ENCODE measurements around the gene CORO2B. TPM values are rescaled to one million over a fixed set of nuclear protein-coding genes. Genes with fewer than 3 reads are reported as not detected.
A peak's percentile ranks its signal among the peaks of the same experiment; 100 is the strongest.

CORO2B gene
- total RNA-seq, 1 donor from 2014 or later, result 6.6 TPM

GRCh38 chr15:68650901-68651709, 72.3 kb downstream of the CORO2B start:
- intact Hi-C loops (cut with DNase I), result no loop called here
- ATAC-seq (ENCODE audit: poor library complexity) (peak; percentile 55), DNase-seq (peak; percentile 68)

DNA sequence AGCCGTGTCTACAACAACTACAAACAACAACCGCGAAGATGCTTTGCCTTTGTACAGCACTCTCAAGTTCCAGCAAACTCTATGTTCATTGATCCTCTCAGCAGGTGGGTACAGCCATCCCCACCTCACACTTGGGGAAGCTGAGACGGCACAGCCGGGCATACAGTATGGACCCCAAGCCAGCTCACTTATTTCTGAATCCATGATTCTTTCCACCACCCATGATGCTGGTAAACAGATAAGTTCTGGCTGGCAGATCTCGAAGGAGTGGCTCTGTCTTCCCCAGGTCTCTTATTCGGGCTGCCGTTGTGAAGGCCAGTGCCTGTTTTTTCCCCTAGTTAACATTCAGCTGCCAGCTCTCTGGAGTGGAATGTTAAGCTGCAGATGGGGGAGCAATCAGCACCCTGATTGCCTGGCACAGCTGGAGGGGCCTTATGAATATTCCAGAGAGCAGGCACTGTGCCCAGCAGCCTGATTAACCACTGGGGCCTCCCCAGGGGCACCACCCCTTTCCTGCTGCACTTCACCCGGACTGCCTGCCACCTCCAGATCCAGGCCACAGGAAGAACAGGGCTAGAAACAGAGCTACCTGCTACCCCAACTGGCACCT, 73.2 kb downstream of the CORO2B start:
- intact Hi-C loops (cut with DNase I), result no loop called here
- ATAC-seq (ENCODE audit: poor library complexity) (peak; percentile 83), DNase-seq (peak; percentile 75)

- no peak for DNase-seq
- intact Hi-C loops (cut with DNase I), result no loop called here
- ATAC-seq (ENCODE audit: poor library complexity), result no peak
These were observed 74.3 kb downstream of the CORO2B start for GRCh38 chr15:68653031-68653635.

GRCh38 chr15:68653801-68654200, 75.0 kb downstream of the CORO2B start:
- ATAC-seq (ENCODE audit: poor library complexity), result no peak
- intact Hi-C loops (cut with DNase I), result no loop called here
- no peak for DNase-seq

DNA sequence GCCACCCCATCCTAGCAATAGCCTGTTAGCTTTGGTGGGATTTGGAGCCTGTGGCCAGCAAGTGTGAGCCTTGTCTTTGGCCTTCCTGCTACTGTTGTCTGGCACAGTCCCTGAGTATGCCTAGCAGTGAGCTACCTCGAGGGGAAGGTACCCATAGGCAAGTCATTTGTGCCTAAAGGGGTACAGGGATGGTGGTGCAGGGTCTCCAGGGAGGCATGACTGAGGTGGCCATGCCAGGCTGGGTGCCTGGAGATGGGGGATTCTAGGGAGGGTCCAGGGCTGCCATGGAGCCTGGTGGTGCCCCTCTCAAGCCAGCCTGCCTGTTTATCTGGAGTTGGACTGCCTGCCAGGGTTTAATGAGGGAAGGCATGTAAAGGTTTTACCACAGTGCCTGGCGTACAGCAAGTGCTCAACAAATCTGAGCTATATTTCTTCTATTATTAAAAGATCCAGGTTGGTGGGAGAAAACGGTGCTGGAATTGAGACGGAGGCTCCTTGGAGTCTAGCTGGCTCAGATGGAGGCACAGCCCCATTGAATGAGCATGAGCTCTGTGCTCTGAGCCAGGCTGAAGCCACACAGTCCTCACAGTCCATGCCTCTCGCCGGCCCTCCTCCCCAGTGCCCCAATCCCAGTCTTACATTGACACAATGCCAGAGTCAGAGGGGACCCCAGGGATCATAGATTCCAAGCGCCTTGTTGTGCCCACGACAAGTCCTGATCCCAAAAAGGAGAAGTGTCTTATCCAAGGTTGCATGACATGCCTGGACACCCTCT, 76.2 kb downstream of the CORO2B start:
- ATAC-seq (ENCODE audit: poor library complexity), result no peak
- intact Hi-C loops (cut with DNase I), result no loop called here

DNA sequence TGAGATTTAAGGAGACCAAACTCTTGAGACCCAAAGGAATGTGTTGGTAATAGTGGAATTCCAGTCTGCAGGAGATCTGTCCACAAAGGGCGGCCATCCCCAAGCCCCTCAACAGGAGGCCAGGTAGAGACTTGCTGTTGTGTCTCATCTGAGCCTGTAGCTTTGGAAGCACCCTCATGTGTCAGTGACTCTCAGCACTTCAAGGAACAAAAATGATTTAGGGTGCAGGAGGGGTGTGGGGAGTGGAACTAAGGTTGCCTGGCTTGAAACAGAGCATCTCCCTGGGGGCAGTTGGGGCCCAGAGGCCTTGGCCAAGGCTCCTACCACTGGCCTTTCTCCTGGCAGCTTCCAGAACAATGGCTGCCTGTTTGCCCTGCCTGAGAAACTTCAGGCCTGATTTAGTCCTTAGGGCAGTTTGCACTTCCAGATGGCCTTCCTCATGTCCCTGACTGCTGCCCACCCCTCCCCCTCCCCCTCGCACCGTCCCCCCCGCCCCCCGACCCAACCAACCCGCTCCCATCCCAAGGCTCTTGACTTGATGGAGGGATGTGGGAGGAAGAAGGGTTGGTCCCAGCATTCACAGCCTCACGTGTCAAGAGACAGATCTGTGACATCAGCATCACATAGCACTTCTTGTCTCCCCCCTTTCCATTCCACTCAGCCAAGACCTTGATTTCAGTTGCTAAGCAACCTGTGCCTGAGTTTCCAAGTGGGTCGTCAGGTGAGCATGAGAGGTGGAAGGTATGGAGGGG, 77.1 kb downstream of the CORO2B start:
- ATAC-seq (ENCODE audit: poor library complexity) (no peak), DNase-seq (no peak)
- intact Hi-C loops (cut with DNase I), result no loop called here

More for the DNA sequence above, 76.2 kb downstream of the CORO2B start:
- no peak for DNase-seq

GRCh38 chr15:68656438-68656739, 77.6 kb downstream of the CORO2B start:
- intact Hi-C loops (cut with DNase I), result no loop called here
- DNase-seq (no peak), ATAC-seq (ENCODE audit: poor library complexity) (no peak)

GRCh38 chr15:68658151-68658550, 79.4 kb downstream of the CORO2B start:
- intact Hi-C loops (cut with DNase I), result no loop called here
- peak; percentile 45 for ATAC-seq (ENCODE audit: poor library complexity)
- DNase-seq, result peak; percentile 34

DNA sequence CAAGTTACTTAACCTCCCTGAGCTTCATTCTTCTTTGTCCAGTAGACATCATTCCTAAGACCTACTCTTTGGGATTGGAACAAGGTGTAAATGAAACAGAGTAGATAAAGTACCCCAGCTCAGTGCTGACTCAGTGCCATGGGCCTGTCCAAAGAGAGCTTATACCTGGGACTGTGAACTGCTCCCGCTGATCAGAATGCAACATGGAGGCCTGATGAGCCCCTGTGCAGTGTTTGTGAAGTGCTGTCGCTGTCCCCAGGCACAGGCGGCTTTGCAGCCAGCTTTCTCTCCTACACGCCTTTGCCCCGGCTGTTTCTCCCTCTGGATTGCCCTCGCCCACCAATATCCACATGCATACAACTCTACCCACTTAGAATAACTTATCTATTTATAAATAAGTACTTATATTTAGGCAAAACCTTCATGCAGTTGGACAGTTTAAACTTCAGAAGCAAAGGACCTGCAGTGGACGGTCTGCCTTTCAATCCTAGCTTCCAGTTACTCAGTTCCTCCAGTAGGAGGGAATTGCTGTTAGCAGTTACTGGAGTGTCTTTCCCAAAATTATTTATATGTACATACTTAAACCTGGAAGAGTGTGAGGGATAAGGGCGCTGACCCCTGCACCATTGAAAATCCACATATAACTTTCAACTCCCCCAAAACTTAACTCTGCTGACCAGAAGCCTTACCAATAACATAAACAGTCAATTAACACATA, 80.0 kb downstream of the CORO2B start:
- DNase-seq, result peak; percentile 16
- no peak for ATAC-seq (ENCODE audit: poor library complexity)
- intact Hi-C loops (cut with DNase I), result no loop called here

- intact Hi-C loops (cut with DNase I), result no loop called here
- DNase-seq (no peak), ATAC-seq (ENCODE audit: poor library complexity) (no peak)
These were observed 84.7 kb downstream of the CORO2B start for GRCh38 chr15:68663526-68663925.

DNA sequence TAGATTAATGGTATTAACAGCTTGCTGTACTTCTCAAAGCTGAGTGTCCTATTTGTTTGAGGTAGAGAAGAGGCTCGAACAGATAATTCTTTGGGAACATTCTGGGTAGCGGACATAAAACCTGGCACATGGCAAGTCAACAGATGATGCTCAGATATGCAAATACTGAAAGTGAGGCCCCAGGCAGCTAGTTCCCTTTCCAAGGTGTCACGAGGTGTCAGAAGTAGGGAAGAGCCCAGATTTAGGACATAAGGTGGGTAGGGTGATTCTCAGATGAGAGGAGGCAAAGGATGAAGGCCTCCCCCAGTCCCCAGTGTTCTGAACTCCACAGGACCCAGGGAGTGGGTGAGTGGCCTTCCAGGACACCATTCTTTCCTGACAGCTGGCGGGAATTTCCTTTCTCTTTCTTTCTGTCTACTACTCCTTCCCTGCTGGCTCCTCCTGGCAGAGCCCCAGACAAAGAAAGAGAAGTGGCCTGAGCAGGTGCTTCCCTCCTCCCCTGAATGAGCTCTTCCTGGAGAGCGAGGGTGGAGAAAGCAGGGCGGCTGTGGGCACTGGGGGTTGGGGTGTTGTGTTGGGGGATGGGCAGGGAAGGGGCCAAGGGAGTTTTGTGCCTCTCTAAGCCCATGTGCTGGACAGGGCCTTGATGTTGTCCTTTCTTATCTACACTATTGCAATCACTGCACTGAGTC, 87.5 kb downstream of the CORO2B start:
- ATAC-seq (ENCODE audit: poor library complexity) (no peak), DNase-seq (peak; percentile 2)
- intact Hi-C loops (cut with DNase I), result no loop called here

GRCh38 chr15:68666812-68667450, 88.1 kb downstream of the CORO2B start:
- intact Hi-C loops (cut with DNase I), result no loop called here
- ATAC-seq (ENCODE audit: poor library complexity) (no peak), DNase-seq (peak; percentile 12)

DNA sequence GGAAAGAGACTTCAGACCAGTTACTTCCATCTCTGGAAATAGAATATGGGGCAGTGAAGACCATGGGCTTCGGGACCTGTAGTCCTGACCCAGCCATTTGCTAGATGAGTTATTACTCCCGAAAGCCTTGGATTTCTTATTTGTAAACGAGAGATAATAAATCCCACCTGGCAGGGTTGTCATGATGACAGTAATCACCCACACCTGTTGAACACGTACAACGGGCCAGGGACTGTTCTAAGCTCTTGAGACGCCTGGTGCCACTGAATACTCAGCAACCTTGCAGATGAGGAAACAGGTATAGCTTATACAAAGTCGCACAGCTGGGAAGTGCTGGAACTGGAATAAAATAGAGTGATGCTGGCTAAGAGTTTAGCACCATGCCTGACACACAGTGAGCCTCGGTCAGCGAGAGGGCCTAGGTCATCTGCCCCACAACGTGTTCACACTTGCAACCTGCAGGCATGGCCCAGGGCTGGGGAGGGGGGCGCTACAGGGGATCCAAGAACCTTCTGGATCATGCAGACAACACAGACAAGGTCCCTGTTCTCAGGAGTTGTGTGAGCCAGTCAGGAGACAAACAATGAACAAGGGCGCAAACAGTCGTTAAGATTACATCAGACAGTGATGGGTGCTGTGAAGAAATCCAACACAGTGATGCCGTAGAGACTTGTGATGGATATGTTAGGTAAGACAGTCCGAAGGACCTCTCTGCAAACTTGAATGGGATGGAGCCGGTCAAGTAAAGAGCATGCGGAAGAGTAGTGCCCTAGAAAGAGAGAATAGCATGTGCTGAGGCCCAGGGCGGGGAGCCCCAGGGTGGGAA, 89.2 kb downstream of the CORO2B start:
- DNase-seq (no peak), ATAC-seq (ENCODE audit: poor library complexity) (no peak)
- intact Hi-C loops (cut with DNase I), result no loop called here

GRCh38 chr15:68668926-68669600, 90.3 kb downstream of the CORO2B start:
- intact Hi-C loops (cut with DNase I), result no loop called here
- no peak for ATAC-seq (ENCODE audit: poor library complexity)
- no peak for DNase-seq

GRCh38 chr15:68672251-68672650, 93.5 kb downstream of the CORO2B start:
- ATAC-seq (ENCODE audit: poor library complexity), result no peak
- intact Hi-C loops (cut with DNase I), result loop anchor here (5.0 kb wide), 3 partner anchors 95 to 205 kb away; partner anchors contain the start of gene CORO2B
- DNase-seq, result no peak

DNA sequence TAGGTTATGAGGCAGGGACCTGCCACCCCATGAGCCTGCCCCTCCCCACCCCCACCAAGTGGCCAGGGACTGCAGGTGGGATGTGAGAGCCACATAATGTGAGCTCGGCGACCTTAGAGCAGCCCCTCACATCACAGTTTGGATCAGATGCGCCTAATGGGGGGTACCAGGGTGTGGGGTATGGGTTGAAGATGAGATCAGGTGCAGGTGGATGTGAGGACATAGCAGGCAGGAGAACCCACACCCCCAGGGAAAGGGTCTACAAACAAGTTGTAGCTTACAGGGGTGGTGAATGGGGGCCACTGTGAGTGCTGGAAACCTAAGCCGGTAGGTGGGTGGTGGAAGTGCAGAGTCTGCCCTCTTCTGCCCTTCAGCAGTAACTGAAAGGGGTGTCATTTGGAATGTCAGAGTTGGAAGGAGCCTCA, 94.0 kb downstream of the CORO2B start:
- ATAC-seq (ENCODE audit: poor library complexity) (no peak), DNase-seq (no peak)
- intact Hi-C loops (cut with DNase I), result loop anchor here (5.0 kb wide), 3 partner anchors 95 to 205 kb away; partner anchors contain the start of gene CORO2B

Data from Right ventricle myocardium superior (tissue), 1 donor.